ENCODE data around the gene CATSPER4.

GRCh38 chr1:26218906-26219494 is 28.6 kb downstream of the CATSPER4 start:
- TF ChIP-seq POLR2A (IDR thresholded peaks at IDR 0.05) = no peak
- TF ChIP-seq POLR2AphosphoS5 (IDR thresholded peaks at IDR 0.05) = no peak
- no peak for TF ChIP-seq CTCF (IDR thresholded peaks at IDR 0.05)

Measured in upper lobe of left lung (tissue), 4 donors.